HCT116 (cell line): ENCODE results near the gene RUFY4.

Experiments
- EZH2 ChIP-seq: fragments of 200-600 bp; sonication (generic); IDR thresholded peaks from 2 replicates; pipeline ENCODE4 v1.6.1; 2017; ENCODE audit warnings: antibody characterized with exemption, mixed run types
- POLR2AphosphoS5 ChIP-seq: IDR thresholded peaks from 2 replicates; pipeline ENCODE4 v1.6.1; 2011; ENCODE audit warnings: mild to moderate bottlenecking, low read depth, low read length, moderate library complexity
- SRF ChIP-seq: IDR thresholded peaks from 2 replicates; pipeline ENCODE4 v1.6.1; 2012; ENCODE audit warnings: low read depth
- ZNF274 ChIP-seq: fragments of 200-500 bp; sonication (Bioruptor generic); IDR thresholded peaks from 2 replicates; pipeline ENCODE4 v1.6.1; 2014; ENCODE audit warnings: mild to moderate bottlenecking, low read depth, low read length, inconsistent platforms
- TF ChIP-seq, protein P1 (sequence below), 3 experiments: fragments of 200-600 bp in 1 of 3; sonication (generic) in 1 of 3; IDR thresholded peaks in 2 of 3; conservative IDR thresholded peaks in 1 of 3; 2 replicates each; pipeline ENCODE4 v1.5.1; 2012 to 2017; ENCODE audit warnings: low read depth in 2 of 3, low read length in 2 of 3, antibody characterized with exemption in 1 of 3, borderline replicate concordance in 1 of 3, control low read depth in 1 of 3, mild to moderate bottlenecking in 1 of 3, mixed read lengths in 1 of 3, mixed run types in 1 of 3, moderate library complexity in 1 of 3; ENCODE audit not compliant: insufficient read depth in 1 of 3

DNA sequence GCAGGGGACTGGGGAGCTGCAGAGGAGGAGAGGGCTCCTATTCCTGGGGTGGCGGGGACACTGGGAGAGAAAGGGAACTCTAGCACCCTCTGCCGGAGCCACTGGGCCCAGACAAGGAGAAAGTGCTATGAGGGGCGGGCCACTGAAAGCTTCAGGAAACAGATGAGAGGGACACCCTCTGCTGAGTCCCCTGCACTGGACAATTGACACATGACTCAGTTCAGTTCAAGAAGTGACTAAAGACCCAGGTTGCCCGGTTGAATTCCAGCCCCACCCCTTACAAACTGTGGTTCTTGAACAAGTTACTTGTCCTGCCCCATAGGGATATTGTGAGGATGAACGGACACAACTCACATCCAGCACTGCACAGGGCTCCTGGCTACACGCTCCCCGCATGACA, 5.0 kb downstream of the RUFY4 start:
- TF ChIP-seq POLR2AphosphoS5 (no peak), SRF (no peak), EZH2 (no peak), ZNF274 (no peak)
- TF ChIP-seq, protein P1, sequence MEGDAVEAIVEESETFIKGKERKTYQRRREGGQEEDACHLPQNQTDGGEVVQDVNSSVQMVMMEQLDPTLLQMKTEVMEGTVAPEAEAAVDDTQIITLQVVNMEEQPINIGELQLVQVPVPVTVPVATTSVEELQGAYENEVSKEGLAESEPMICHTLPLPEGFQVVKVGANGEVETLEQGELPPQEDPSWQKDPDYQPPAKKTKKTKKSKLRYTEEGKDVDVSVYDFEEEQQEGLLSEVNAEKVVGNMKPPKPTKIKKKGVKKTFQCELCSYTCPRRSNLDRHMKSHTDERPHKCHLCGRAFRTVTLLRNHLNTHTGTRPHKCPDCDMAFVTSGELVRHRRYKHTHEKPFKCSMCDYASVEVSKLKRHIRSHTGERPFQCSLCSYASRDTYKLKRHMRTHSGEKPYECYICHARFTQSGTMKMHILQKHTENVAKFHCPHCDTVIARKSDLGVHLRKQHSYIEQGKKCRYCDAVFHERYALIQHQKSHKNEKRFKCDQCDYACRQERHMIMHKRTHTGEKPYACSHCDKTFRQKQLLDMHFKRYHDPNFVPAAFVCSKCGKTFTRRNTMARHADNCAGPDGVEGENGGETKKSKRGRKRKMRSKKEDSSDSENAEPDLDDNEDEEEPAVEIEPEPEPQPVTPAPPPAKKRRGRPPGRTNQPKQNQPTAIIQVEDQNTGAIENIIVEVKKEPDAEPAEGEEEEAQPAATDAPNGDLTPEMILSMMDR (IDR thresholded peaks at IDR 0.05 in 2 of 3, conservative IDR thresholded peaks at IDR 0.05 in 1 of 3; ENCODE audit: borderline replicate concordance in 1 of 3, insufficient read depth in 1 of 3, low read depth in 2 of 3, low read length in 2 of 3), result peak; percentile 39 to 83 (median 77); a peak in 5 of 6 replicates
